Stimulated activated CD4-positive, alpha-beta T cell treated with anti-CD3 and anti-CD28 coated beads, Interleukin-12 subunit alpha, Interleukin-12 subunit beta, amount 100 ng/mL, for 24 hours (primary cell): ENCODE measurements around the gene NES.

Experiments
- DNase-seq, 2 experiments: peaks; one replicate each; pipeline ENCODE4 v3.0.0-alpha.2; 2020; ENCODE audit warnings: low read depth in 2 of 2

NES gene, protein sequence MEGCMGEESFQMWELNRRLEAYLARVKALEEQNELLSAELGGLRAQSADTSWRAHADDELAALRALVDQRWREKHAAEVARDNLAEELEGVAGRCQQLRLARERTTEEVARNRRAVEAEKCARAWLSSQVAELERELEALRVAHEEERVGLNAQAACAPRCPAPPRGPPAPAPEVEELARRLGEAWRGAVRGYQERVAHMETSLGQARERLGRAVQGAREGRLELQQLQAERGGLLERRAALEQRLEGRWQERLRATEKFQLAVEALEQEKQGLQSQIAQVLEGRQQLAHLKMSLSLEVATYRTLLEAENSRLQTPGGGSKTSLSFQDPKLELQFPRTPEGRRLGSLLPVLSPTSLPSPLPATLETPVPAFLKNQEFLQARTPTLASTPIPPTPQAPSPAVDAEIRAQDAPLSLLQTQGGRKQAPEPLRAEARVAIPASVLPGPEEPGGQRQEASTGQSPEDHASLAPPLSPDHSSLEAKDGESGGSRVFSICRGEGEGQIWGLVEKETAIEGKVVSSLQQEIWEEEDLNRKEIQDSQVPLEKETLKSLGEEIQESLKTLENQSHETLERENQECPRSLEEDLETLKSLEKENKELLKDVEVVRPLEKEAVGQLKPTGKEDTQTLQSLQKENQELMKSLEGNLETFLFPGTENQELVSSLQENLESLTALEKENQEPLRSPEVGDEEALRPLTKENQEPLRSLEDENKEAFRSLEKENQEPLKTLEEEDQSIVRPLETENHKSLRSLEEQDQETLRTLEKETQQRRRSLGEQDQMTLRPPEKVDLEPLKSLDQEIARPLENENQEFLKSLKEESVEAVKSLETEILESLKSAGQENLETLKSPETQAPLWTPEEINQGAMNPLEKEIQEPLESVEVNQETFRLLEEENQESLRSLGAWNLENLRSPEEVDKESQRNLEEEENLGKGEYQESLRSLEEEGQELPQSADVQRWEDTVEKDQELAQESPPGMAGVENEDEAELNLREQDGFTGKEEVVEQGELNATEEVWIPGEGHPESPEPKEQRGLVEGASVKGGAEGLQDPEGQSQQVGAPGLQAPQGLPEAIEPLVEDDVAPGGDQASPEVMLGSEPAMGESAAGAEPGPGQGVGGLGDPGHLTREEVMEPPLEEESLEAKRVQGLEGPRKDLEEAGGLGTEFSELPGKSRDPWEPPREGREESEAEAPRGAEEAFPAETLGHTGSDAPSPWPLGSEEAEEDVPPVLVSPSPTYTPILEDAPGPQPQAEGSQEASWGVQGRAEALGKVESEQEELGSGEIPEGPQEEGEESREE (N-terminal part only)

DNA sequence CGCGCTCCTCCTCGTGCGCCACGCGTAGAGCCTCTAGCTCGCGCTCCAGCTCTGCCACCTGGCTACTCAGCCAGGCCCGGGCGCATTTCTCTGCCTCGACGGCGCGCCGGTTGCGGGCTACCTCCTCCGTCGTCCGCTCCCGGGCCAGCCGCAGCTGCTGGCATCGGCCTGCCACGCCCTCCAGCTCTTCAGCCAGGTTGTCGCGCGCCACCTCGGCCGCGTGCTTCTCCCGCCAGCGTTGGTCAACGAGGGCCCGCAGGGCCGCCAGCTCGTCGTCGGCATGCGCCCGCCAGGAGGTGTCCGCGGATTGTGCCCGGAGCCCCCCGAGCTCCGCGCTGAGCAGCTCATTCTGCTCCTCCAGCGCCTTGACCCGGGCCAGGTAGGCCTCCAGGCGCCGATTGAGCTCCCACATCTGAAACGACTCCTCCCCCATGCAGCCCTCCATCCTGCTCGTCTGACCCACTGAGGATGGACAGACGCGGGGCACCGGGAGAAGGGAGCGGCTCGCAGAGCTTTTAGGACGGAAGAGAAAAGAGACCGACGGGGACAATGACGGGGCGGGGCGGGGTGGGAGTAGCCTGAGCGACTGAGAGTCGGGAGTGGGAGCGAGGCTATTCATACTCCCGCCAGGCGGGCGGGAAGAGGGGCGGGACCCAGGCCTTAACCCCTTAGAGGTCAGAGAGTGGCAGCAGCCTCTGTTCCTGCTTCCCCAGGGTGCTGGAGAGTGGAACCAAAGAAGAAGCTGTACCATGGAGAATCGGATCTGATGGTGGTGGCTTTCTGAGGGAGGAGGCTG, at the start of gene NES:
Gene NES (minus strand): TSS at position 588 of the 796 bp plus-strand sequence. CDS start 143 bp downstream, at position 445.
- no peak for DNase-seq

DNA sequence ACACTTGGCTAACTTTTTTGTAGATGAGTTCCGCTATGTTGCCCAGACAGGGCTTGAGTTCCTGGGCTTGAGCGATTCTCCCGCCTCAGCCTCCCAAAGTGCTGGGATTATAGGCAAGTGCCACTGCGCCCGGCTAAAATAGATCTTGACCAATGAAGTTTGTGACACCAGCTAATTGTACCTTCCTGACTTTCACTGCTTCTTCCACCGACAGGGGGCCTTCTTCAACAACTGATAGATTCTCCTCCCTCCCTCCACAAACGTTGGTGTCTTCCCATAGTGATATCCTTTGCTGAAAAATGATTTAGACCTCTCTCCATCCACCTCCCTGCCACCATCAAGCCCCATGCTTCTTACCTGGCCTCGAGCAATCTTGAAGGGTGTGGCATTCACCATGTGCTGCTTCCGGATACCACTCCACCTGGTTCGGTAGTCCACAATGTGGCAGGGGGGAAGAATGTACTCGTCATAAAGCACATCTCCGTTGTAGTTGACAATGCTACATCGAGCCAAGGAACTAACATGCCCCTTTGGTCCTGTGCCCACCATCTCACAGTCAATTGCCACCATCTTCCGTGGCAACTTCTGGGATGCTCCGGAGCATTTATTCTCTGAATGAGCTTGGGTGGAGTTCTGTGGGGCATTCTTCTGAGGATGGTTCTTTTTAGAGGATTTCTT, 49.5 kb upstream of the NES start:
- peak in 1 of 2 experiments; percentile 48 for DNase-seq

DNA sequence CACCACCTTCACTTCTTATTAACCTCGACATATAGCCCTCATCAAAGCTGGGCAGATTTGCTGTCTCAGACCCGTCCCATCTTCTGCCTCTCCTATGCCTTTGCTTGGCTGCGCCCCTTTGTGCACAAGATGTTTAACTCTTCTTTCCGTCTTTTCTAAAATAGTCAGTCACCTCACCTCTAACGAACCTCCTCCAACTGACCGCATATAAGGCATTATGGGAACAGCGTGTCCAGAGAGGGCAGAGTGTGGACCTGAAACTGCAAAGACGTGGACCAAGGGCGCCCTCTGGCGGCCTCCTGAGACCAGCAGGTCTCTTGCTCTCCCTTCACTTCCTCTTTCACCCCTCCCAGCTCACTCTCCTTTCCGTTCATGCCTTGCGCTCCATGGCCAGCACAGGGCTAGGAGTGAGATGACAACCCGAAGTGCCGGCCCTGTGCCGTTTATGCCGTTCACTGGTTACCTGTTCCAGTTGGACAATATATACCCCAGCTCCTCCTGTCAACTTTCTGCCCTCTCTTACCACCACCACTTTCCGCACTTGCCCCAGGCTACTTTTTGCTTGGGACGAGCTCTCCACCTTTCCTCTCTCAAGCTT, 48.6 kb upstream of the NES start:
- peak; percentile 45 to 72 for DNase-seq

DNA sequence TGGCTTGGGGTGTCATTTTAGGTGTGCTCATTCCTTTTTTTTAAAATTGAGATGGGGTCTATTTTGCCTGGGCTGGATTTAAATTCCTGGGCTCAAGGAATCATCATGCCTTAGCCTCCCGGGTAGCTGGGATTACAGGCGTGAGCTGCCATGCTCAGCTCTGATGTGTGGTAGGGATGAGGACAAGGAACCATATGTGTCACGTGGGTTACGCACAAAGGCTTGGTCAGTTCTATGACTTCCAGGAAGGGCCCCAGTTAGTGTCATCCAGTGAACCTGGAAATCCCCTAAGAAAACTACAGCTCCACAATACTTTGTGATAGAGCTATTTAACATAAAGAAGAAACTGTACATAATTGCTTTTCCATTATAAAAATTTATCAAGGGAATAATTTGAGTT, 44.3 kb upstream of the NES start:
- no peak for DNase-seq

DNA sequence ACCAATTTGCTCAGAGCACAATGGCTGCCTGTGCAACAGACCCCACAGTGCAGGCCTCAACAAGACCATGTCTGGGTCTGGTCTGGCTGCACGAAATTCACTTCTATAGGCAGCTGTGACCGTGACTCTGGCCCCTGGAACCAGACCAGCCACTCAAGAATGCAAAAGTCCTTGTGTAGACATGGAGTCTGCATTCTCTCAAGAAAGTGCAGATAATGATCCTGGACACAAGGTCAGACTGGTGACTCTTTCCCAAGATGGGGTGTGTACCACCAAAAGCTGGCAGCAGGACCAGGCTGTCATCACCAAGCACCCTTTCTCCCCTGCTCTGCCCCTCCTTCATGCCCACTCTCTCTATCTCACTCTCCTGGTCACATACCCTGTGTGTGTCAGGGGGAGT, 43.9 kb upstream of the NES start:
- DNase-seq: no peak

DNA sequence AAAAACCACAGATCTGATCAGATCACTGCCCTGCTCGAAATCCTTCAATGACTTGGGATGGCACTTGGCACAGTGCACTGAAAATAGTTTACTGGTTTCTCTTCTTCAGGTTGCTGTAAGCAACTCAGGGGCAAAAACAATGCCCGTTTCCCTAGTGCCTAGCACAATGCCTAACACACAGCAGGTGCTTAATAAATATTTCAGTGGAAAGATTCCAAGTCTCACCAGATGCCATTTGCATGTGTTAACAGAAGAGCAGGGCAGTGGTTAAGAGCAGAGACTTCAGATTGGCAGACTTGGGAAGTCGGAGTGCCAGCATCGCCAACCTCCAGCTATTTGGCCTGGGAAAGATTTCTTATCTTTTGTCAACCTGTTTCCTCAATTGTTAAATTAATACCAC, 40.1 kb upstream of the NES start:
- DNase-seq: no peak

DNA sequence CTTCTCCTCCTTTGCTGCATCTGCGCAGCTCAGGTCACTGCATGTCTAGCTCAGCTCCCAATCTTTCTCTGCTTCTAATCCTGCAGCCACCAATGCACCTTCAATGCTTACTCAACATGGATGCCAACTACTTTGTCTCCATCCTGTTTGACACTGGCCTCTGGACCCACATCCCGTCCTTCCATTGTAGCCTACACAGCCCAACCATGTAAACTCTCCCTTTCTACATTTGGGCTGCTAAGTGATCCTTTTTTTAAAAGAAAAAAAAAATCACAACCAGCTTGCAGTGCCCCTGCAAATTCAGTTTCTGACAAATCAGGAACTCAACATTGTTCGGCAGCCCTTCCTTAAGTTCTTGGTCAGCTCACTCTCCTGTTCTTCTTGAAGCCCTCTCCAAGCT, 37.6 kb upstream of the NES start:
- DNase-seq: no peak

DNA sequence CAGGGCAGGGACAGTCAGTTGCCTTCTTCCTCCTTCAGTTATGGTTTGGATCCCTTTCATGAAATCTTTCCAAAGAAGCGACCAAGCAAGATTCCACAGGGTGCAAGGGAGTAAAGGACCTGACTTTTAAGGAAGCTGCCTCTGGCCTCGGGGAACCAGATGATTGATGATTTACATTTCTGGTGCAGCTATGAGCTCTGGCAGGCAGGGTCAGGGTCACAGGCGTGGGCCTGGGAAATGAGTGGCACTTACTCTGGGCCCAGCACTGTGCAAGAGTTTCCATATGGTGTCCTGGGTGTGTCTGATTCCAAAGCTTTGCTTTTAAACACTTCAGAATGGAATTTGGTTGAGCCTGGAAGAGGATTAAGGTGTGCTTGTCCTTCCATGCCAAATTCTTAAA, 35.4 kb upstream of the NES start:
- no peak for DNase-seq

DNA sequence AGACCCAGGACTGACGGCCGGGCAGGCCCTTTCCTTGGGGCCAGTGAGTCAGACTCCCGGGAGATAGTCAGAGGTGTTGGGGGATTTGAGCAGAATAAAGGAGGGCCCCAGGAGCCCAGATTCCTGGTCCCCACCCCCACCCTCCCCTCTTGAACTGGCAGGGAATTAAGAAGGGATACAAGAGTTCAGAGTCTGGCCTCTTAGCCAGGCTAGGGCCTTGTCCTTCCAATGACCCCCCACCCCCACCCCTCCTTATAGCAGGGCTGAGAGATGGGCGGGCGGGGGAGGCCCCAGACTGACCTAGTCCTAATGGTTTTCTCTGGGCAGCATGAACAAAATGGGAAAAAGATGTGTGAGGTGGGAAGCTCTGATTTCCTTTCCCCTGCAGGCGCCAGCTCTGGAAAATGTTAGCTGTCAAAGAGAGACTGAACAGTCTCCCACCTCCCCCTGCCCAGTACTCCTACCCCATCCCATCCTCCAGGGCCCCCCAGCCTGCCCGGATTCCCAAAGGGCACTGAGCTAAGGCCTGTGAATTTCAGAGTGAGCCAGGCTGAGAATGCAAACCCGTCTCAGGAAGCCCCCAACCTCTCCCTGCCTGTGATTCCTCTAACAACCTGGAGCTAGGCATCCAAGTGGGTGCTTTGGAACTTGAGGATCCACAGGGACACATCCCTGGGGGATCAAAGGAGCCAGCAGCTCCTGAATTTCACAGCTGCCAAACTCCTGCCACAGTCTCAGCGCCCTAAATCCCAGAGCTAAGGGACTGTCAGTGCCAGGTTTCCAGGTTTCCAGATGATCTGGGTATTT, 34.0 kb upstream of the NES start:
- DNase-seq: no peak

DNA sequence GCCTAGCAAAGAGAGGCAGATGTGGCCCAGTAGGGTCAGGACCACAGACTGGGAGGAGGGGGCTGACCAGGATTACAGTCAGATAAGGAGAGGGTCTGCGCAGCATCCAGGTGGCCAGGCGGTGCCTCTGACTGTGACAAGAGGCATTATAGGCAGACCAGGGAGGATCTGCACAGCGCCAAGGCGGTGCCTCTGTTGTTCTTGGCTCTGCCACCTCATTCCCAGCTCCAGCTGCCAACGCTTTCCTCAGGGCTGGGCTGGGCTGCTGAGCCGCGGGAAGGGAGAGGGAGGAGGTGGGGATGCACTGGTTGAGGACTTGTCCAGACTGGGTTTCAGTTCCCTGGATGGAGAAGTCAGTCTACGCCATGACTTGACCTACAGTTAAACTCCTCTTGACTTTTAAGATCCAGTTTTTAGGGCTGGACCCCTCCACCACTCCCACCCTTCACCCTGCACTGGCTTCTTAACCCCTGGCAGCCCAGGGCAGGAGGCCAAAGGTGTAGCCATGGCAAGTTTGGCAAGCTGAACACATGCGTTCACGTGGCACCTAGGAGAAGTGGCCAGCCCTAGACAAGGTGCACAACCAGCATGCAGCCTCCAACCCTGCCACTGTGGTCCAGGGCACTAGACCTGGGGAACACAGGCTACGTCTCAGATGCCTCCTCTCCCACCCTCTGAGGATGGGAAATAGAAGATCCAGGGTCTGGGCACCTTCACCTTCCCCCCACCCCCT, 32.7 kb upstream of the NES start:
- DNase-seq: no peak

DNA sequence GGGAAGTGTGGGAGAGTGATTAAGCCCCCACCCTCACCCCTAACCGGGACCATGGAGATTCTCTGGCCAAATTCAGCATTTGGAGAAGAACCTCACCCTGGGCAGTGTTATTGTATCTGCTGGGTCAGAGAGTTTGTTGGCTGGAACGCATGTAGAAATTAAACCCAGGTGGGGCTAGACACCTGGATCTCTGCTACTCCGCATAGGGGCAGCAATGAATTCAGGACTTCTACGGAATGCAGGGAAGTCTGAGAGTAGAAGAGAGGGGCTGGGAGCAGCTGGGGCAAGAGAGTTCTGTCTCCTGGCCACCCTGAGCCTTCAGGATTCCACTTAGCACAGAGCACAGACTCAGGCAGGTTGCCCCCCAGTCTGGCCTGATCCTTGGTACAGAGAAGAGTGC, 31.8 kb upstream of the NES start:
- DNase-seq: no peak

DNA sequence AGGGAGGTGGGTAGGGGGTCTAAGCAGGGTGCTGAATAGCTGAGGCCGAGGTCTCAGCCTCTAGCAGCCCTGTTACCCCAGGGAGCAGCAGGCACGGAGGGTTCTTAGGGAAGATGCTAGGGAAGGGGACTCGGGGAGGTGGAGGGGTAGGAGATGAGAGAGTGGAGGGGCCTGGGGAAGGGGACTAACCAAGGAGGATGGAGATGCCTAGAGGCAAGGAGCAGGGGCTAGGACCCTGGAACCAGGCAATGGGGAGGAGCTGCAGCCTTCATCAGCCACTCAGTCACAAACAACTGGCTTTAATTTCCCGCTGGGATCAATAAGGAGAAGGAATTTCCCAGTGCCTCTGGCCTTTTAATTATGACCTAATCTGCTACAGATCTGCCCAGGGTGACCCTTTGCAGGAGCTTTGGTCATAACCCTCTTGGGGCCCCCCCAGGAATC, 31.0 kb upstream of the NES start:
- DNase-seq: no peak

DNA sequence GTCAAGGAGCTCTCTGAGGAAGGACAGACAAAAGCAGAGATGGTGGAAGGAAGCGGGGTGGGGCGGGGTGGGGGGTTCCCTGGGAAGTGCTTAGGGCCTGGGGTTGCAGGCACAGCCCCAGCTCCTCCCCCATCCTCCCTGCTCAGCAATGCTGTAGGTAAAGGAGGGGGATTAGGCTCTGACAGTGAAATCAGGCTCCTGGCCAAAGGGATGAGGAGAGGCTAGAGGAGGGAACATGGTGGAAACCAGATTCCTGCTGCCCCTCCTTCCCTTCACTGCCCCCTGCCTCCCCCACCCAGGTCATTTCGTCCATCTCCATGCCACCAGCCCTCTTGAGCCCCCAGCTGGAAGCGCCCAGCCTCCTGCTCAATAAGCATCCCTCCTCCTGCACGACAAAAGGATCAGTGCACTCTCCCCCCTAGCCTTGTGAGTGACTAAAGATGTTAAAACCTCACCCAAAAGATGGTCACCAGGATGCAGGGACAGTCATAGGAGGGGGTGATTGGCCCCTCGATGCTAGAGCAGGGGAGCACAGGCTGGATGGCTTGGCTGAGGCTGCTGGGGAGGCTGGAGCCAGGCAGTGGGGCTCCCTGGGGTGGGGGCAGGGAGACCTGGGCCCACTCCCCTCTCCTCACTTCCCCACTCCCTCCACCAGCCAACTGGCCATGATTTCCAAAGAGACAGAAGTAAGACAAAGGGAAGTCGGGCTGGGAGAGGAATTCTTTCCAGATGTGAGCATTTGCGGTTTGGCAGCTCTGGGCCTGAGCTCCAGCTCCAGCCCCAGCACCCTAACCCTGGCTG, 30.4 kb upstream of the NES start:
- DNase-seq: no peak

DNA sequence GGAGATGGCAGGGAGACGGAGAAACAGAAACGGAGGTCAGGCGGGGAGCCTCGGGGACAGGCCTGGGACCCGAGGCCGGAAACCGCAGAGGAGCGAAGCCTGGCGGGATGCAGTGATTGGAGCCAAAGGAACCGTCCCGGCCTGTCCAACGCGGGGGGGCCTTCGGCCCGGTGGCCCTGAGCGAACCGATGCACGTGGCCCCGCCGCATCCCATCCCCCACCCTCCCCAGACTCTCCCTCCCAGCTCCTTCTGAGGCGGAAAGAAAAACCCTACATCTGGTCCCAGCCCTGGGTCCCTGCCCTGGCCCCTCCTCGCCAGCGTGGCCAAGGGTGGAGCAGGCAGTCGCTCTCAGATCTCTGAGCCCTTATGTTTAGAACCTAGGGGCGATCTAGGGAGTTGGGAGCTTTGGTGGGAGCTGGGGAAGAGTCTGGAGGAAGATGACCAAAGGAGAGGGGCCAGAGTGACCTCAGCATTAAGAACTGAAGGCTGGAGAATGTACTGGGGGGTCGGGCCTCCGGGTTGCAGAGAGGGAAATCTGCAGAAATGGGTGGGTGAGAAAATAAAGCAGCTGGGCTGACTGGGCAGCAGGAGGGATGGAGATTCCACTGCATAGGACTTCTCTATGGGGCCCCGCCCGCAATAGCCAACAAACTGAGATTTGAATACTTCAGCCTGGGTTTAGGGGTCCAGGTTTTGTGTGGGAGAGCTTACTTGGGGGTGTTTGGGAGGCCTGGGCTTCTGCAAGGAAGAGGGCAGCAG, 29.6 kb upstream of the NES start:
- DNase-seq: no peak

DNA sequence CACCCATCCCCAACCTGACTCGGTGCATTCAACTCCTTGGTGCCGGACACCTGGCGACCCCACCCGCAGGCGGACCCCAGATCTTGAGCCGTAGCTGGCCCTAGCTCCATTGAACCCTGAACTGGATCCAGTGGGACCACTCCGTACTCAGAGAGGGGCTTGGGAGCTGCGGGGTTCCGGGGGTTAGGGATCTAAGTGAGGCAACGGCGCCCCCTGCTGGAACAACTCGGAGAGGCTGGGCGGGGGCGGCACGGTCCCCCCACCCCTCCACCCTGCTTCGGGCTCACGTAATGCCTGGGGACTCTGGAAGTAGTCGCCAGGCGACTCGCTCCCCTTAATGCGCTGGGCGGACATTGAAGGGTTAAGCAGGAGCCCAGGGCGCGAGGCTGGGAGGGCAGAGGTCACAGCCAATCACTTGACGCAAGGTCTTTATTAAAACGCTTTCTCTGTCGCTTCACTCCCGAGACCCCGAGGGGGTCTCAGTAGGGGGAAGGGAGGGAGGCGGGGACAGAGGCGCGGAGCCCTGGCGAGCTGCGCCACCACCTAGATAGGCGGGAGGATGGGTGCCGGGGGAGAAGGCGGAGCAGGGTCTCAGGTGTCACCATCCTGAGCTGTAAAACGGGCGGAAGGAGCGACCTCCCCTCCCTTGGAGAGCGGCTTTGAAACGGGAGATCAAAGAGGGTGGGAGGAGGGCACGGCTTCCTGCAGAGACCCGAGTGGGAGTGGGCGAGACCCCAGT, 28.9 kb upstream of the NES start:
- peak; percentile 31 to 62 for DNase-seq

DNA sequence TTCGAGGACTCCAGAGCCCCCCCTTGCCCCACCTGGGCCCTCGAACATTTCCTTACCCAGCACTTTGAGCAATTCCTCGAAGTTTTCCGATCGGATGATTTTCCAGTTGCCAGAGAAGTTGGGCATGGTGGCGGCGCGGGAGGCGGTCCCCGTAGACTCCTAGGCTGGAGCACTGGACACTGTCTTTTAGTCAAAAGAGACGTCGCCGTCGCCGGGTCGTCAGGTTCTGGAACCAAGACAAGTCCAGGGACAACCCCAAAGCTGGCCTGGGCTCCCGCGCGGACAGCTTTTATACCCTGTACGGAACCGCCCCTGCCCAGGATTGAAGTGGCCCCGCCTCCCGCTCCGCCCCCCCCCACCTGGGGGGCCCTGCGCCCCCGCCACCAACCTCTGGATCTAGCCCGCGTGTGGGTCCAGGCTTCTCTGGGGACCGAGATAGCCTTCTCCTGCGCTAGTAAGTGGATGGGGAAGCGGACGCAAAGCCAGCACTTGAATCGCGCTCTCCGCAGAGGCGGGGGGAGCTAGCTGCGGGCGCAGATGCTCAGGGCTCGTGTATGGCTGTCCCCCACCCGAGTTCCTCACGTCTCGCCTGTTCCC, 28.2 kb upstream of the NES start, which contains the start of gene CRABP2:
Gene CRABP2 (minus strand): TSS at position 263 of the 597 bp plus-strand sequence. CDS start 137 bp downstream, at position 126.
- DNase-seq: peak in 1 of 2 experiments; percentile 15
